ENCODE results near the gene CAPN8. TPM values are rescaled to one million over a fixed set of nuclear protein-coding genes. Genes with fewer than 3 reads are reported as not detected.
A peak's percentile ranks its signal among the peaks of the same experiment; 100 is the strongest.

CAPN8 gene
- polyA plus RNA-seq, 1 donor (not counting 4 experiments of a cell fraction or from before 2014, with no cell fraction given) = 4.7 TPM

DNA sequence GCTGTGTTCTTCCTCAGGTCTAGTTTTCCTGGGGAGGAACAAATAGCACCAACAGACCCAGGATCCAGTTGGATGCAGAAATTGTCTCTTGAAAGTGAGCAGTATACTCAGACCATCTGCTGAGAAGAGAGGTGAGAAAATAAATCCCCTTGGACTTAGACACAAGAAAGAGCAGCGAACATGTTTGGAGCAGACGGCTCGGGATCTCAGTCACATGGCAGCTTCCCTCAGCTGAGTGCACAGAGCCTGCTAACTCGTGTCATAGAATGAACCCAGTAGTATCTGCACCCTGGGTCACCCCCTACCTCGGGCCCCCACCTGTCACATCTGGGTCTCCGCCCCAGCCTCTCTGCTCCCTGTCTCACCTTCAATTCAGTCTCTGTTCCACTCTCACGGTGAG lies 156.7 kb downstream of the CAPN8 start:
- no peak overlapping the region for H3K27ac ChIP-seq (ENCODE audit: control insufficient read depth, insufficient read depth, low read length)
- no peak overlapping the region for H3K4me3 ChIP-seq (ENCODE audit: control insufficient read depth in 2 of 3, extremely low read depth in 1 of 3, insufficient read depth in 2 of 3, low read depth in 1 of 3, low read length in 3 of 3)
- no peaks in the 10 kb centered on the region for H3K27me3 ChIP-seq (ENCODE audit: control insufficient read depth, extremely low read depth, insufficient read depth, low read length)
- DNase-seq (ENCODE audit: low read depth, low spot score) (no peak), FAIRE-seq (no peak)
- peaks cover 15% of the 10 kb centered on the region for H3K4me1 ChIP-seq (ENCODE audit: control insufficient read depth, extremely low read depth, insufficient read depth, low read length)
- H3K79me2 ChIP-seq (ENCODE audit: control insufficient read depth, insufficient read depth, low read length) = no peaks in the 10 kb centered on the region
- no peaks in the 10 kb centered on the region for H3K36me3 ChIP-seq (ENCODE audit: control insufficient read depth in 2 of 2, extremely low read depth in 1 of 2, insufficient read depth in 2 of 2, low read length in 2 of 2)
- H3K9me3 ChIP-seq (ENCODE audit: control insufficient read depth, low read depth, low read length) = no peaks in the 10 kb centered on the region
- H4K20me1 ChIP-seq (ENCODE audit: control insufficient read depth, extremely low read depth, insufficient read depth, low read length) = no peaks in the 10 kb centered on the region
- H2AFZ ChIP-seq (ENCODE audit: control insufficient read depth, low read length) = no peak overlapping the region
- TF ChIP-seq CTCF (optimal IDR thresholded peaks at IDR 0.05 in 1 of 3, IDR thresholded peaks at IDR 0.05 in 1 of 3, conservative IDR thresholded peaks at IDR 0.05 in 1 of 3; ENCODE audit: extremely low read depth in 1 of 3, insufficient read depth in 2 of 3, low read length in 3 of 3) (no peak), EZH2 (IDR thresholded peaks at IDR 0.05; ENCODE audit: low read length) (no peak)
- dilution Hi-C loops (cut with MboI; ENCODE audit: extremely low pct_ligation_motif_present, low sequenced_read_pairs) = no loop called here
- H3K9me1 ChIP-seq (ENCODE audit: control insufficient read depth, extremely low read depth, insufficient read depth, low read length) = no peaks in the 10 kb centered on the region
- no peak overlapping the region for H3K9ac ChIP-seq (ENCODE audit: control insufficient read depth, extremely low read depth, insufficient read depth, low read length)
- H3K4me2 ChIP-seq (ENCODE audit: control insufficient read depth, extremely low read depth, insufficient read depth, low read depth, low read length) = no peak overlapping the region

GRCh38 chr1:223504741-223505140 lies 160.8 kb downstream of the CAPN8 start:
- no peak overlapping the region for H2AFZ ChIP-seq (ENCODE audit: control insufficient read depth, low read length)
- peak overlapping the region; percentile 9 for H3K4me2 ChIP-seq (ENCODE audit: control insufficient read depth, extremely low read depth, insufficient read depth, low read depth, low read length)
- H3K79me2 ChIP-seq (ENCODE audit: control insufficient read depth, insufficient read depth, low read length) = no peaks in the 10 kb centered on the region
- dilution Hi-C loops (cut with MboI; ENCODE audit: extremely low pct_ligation_motif_present, low sequenced_read_pairs) = no loop called here
- TF ChIP-seq EZH2 (IDR thresholded peaks at IDR 0.05; ENCODE audit: low read length) = no peak
- H3K9ac ChIP-seq (ENCODE audit: control insufficient read depth, extremely low read depth, insufficient read depth, low read length) = no peak overlapping the region
- no peaks in the 10 kb centered on the region for H3K9me3 ChIP-seq (ENCODE audit: control insufficient read depth, low read depth, low read length)
- peak; percentile 94 for FAIRE-seq
- H3K27me3 ChIP-seq (ENCODE audit: control insufficient read depth, extremely low read depth, insufficient read depth, low read length) = no peaks in the 10 kb centered on the region
- H3K4me1 ChIP-seq (ENCODE audit: control insufficient read depth, extremely low read depth, insufficient read depth, low read length) = peaks cover 36% of the 10 kb centered on the region
- no peak overlapping the region for H3K4me3 ChIP-seq (ENCODE audit: control insufficient read depth in 2 of 3, extremely low read depth in 1 of 3, insufficient read depth in 2 of 3, low read depth in 1 of 3, low read length in 3 of 3)
- peak; percentile 70 for DNase-seq (ENCODE audit: low read depth, low spot score)
- no peaks in the 10 kb centered on the region for H3K9me1 ChIP-seq (ENCODE audit: control insufficient read depth, extremely low read depth, insufficient read depth, low read length)
- H4K20me1 ChIP-seq (ENCODE audit: control insufficient read depth, extremely low read depth, insufficient read depth, low read length) = no peaks in the 10 kb centered on the region
- peak overlapping the region; percentile 41 for H3K27ac ChIP-seq (ENCODE audit: control insufficient read depth, insufficient read depth, low read length)
- H3K36me3 ChIP-seq (ENCODE audit: control insufficient read depth in 2 of 2, extremely low read depth in 1 of 2, insufficient read depth in 2 of 2, low read length in 2 of 2) = no peaks in the 10 kb centered on the region

GRCh38 chr1:223503348-223503747 lies 162.2 kb downstream of the CAPN8 start:
- TF ChIP-seq CTCF (optimal IDR thresholded peaks at IDR 0.05 in 1 of 3, IDR thresholded peaks at IDR 0.05 in 1 of 3, conservative IDR thresholded peaks at IDR 0.05 in 1 of 3; ENCODE audit: extremely low read depth in 1 of 3, insufficient read depth in 2 of 3, low read length in 3 of 3) (no peak), EZH2 (IDR thresholded peaks at IDR 0.05; ENCODE audit: low read length) (no peak)

More at GRCh38 chr1:223503348-223503747, 162.2 kb downstream of the CAPN8 start:
- Histone ChIP-seq H4K20me1 (ENCODE audit: control insufficient read depth, extremely low read depth, insufficient read depth, low read length) (no peaks in the 10 kb centered on the region), H3K79me2 (ENCODE audit: control insufficient read depth, insufficient read depth, low read length) (no peaks in the 10 kb centered on the region), H3K4me1 (ENCODE audit: control insufficient read depth, extremely low read depth, insufficient read depth, low read length) (peaks cover 40% of the 10 kb centered on the region), H3K9ac (ENCODE audit: control insufficient read depth, extremely low read depth, insufficient read depth, low read length) (no peak overlapping the region), H3K27me3 (ENCODE audit: control insufficient read depth, extremely low read depth, insufficient read depth, low read length) (no peaks in the 10 kb centered on the region), H3K4me3 (ENCODE audit: control insufficient read depth in 2 of 3, extremely low read depth in 1 of 3, insufficient read depth in 2 of 3, low read depth in 1 of 3, low read length in 3 of 3) (no peak overlapping the region), H3K27ac (ENCODE audit: control insufficient read depth, insufficient read depth, low read length) (no peak overlapping the region), H2AFZ (ENCODE audit: control insufficient read depth, low read length) (no peak overlapping the region), H3K4me2 (ENCODE audit: control insufficient read depth, extremely low read depth, insufficient read depth, low read depth, low read length) (no peak overlapping the region), H3K9me3 (ENCODE audit: control insufficient read depth, low read depth, low read length) (no peaks in the 10 kb centered on the region), H3K9me1 (ENCODE audit: control insufficient read depth, extremely low read depth, insufficient read depth, low read length) (no peaks in the 10 kb centered on the region), H3K36me3 (ENCODE audit: control insufficient read depth in 2 of 2, extremely low read depth in 1 of 2, insufficient read depth in 2 of 2, low read length in 2 of 2) (no peaks in the 10 kb centered on the region)
- FAIRE-seq (no peak), DNase-seq (ENCODE audit: low read depth, low spot score) (no peak)
- dilution Hi-C loops (cut with MboI; ENCODE audit: extremely low pct_ligation_motif_present, low sequenced_read_pairs) = no loop called here
